ENCODE results near the gene ZFPM1.

DNA sequence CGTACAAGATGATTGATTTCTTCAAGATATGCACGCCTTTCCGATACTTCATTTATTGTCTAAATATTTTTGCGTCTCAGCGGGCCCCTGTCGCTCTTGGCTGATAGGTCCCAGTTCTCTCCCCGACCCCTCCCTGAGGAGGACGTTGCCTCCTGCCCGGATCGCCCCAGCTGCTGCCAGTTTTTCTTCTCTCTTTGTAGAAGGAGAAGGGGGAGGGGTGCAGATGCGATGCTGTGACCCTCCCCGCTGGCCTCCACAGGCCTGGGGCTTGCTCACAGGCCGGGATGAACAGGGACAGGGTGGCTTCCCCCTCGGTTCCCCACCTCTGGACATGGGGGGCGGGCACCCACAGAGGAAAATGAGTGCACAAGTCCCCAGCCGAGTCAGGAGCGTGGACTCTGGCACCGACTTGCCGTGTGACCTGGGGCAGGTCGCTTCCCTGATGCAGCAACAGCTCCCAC is 63.6 kb downstream of the ZFPM1 start:
- TF ChIP-seq, protein P1, sequence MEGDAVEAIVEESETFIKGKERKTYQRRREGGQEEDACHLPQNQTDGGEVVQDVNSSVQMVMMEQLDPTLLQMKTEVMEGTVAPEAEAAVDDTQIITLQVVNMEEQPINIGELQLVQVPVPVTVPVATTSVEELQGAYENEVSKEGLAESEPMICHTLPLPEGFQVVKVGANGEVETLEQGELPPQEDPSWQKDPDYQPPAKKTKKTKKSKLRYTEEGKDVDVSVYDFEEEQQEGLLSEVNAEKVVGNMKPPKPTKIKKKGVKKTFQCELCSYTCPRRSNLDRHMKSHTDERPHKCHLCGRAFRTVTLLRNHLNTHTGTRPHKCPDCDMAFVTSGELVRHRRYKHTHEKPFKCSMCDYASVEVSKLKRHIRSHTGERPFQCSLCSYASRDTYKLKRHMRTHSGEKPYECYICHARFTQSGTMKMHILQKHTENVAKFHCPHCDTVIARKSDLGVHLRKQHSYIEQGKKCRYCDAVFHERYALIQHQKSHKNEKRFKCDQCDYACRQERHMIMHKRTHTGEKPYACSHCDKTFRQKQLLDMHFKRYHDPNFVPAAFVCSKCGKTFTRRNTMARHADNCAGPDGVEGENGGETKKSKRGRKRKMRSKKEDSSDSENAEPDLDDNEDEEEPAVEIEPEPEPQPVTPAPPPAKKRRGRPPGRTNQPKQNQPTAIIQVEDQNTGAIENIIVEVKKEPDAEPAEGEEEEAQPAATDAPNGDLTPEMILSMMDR (IDR thresholded peaks at IDR 0.05; ENCODE audit: insufficient read depth, low read length, poor library complexity, severe bottlenecking), result no peak
- TF ChIP-seq EZH2phosphoT487 (conservative IDR thresholded peaks at IDR 0.05; ENCODE audit: low read length), result no peak

Data from SU-DHL-6 (cell line).